Renal cortical epithelial cell (primary cell): Measurements from ENCODE around the gene CGB5. TPM values are rescaled to one million over a fixed set of nuclear protein-coding genes. Genes with fewer than 3 reads are reported as not detected.

ENCODE experiments used
- DNase-seq: peaks from one replicate; pipeline ENCODE4 v3.0.0-alpha.2; 2011; ENCODE audit warnings: low read depth
- total RNA-seq: library from RNA; depleted of rRNA; stranded (reverse); fragments of >200 nt; gene quantifications from 2 replicates; pipeline ENCODE4 v1.2.3, GENCODE V29; 2014

Gene CGB5
- total RNA-seq, 1 donor from 2014 or later = not detected

GRCh38 chr19:49085020-49085867, 41.6 kb downstream of the CGB5 start, which contains the start of gene SNRNP70:
Gene SNRNP70 (plus strand): TSS chr19:49085451. CDS start chr19:49086415, 964 bp downstream.
- DNase-seq = peak; percentile 94

- no peak for DNase-seq
Observed at GRCh38 chr19:49085868-49086232, 42.2 kb downstream of the CGB5 start.

- no peak for DNase-seq
Observed at GRCh38 chr19:49086296-49086695, 42.6 kb downstream of the CGB5 start.

- DNase-seq = no peak
Observed at GRCh38 chr19:49091391-49092038, 47.9 kb downstream of the CGB5 start.

GRCh38 chr19:49092686-49093085, 49.0 kb downstream of the CGB5 start:
- DNase-seq = no peak

Other genes starting within 250 kb of the CGB5 start
- 27.2 and 37.3 TPM in 2 replicates for gene BCAT2, start 232.8 kb upstream of the CGB5 start, total RNA-seq
- 0.60 and 1.7 TPM in 2 replicates for gene HSD17B14, start 207.4 kb upstream of the CGB5 start, total RNA-seq
- gene PLEKHA4, start 175.2 kb upstream of the CGB5 start, total RNA-seq = 6.8 and 14.4 TPM in 2 replicates
- gene PPP1R15A, start 171.4 kb upstream of the CGB5 start, total RNA-seq = 28.1 and 29.9 TPM in 2 replicates
- gene TULP2, start 145.1 kb upstream of the CGB5 start, total RNA-seq = 0.10 TPM in 1 of 2 replicates, not detected in the other
- gene NUCB1, start 143.5 kb upstream of the CGB5 start, total RNA-seq = 100 and 287 TPM in 2 replicates
- 0.10 and 1.7 TPM in 2 replicates for gene DHDH, start 110.1 kb upstream of the CGB5 start, total RNA-seq
- gene BAX, start 89.0 kb upstream of the CGB5 start, total RNA-seq = 101 and 135 TPM in 2 replicates
- gene FTL, start 78.5 kb upstream of the CGB5 start, total RNA-seq = 1,420 and 1,436 TPM in 2 replicates
- gene GYS1, start 50.5 kb upstream of the CGB5 start, total RNA-seq = 42.9 and 72.1 TPM in 2 replicates
- gene RUVBL2, start 50.0 kb upstream of the CGB5 start, total RNA-seq = 170 and 313 TPM in 2 replicates
- 0.25 TPM in 1 of 2 replicates, not detected in the other for gene LHB, start 26.8 kb upstream of the CGB5 start, total RNA-seq
- gene CGB3, start 19.5 kb upstream of the CGB5 start, total RNA-seq = not detected in 2 replicates
- gene CGB2, start 12.0 kb upstream of the CGB5 start, total RNA-seq = 1.0 TPM in 1 of 2 replicates, not detected in the other
- gene CGB1, start 7.0 kb upstream of the CGB5 start, total RNA-seq = 1.4 TPM in 1 of 2 replicates, not detected in the other
- 1.2 TPM in 1 of 2 replicates, not detected in the other for gene CGB8, start 5.3 kb downstream of the CGB5 start, total RNA-seq
- gene CGB7, start 13.9 kb downstream of the CGB5 start, total RNA-seq = 0.25 and 0.35 TPM in 2 replicates
- gene NTF4, start 21.0 kb downstream of the CGB5 start, total RNA-seq = 0.25 and 0.52 TPM in 2 replicates
- gene KCNA7, start 28.9 kb downstream of the CGB5 start, total RNA-seq = not detected in 2 replicates
- 82.8 and 138 TPM in 2 replicates for gene SNRNP70, start 41.6 kb downstream of the CGB5 start, total RNA-seq
- gene LIN7B, start 70.5 kb downstream of the CGB5 start, total RNA-seq = 2.5 and 7.5 TPM in 2 replicates
- 0.45 TPM in 1 of 2 replicates, not detected in the other for gene C19orf73, start 75.3 kb downstream of the CGB5 start, total RNA-seq
- gene PPFIA3, start 75.7 kb downstream of the CGB5 start, total RNA-seq = 2.6 and 3.6 TPM in 2 replicates
- gene HRC, start 111.5 kb downstream of the CGB5 start, total RNA-seq = not detected in 2 replicates
- 15.3 and 30.4 TPM in 2 replicates for gene TRPM4, start 113.9 kb downstream of the CGB5 start, total RNA-seq